ENCODE measurements around the gene XIRP2.

DNA sequence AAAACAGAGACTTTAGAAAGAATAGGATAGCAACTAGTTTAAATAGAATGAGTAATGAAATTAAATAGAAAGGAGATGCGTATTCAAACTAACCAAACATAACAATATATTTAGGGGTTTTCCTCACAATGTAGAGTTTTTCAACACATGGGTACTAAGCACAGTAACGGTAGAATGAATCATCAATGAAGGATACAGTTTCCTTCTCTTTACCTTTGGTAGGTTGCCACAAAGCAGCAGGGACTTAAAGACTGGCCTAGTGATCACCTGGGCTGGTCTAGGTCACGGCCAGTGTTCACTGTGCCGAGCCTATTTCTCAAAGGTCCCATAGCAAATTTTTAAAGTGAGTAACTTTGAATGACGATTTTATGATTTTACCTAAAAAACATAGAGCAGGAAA is 311.7 kb downstream of the XIRP2 start:
- TF ChIP-seq, protein P1, sequence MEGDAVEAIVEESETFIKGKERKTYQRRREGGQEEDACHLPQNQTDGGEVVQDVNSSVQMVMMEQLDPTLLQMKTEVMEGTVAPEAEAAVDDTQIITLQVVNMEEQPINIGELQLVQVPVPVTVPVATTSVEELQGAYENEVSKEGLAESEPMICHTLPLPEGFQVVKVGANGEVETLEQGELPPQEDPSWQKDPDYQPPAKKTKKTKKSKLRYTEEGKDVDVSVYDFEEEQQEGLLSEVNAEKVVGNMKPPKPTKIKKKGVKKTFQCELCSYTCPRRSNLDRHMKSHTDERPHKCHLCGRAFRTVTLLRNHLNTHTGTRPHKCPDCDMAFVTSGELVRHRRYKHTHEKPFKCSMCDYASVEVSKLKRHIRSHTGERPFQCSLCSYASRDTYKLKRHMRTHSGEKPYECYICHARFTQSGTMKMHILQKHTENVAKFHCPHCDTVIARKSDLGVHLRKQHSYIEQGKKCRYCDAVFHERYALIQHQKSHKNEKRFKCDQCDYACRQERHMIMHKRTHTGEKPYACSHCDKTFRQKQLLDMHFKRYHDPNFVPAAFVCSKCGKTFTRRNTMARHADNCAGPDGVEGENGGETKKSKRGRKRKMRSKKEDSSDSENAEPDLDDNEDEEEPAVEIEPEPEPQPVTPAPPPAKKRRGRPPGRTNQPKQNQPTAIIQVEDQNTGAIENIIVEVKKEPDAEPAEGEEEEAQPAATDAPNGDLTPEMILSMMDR (IDR thresholded peaks at IDR 0.05) = no peak
- TF ChIP-seq POLR2A (IDR thresholded peaks at IDR 0.05) (no peak), POLR2AphosphoS5 (IDR thresholded peaks at IDR 0.05) (no peak)

All from prostate gland (tissue), 2 donors.